GM12874 (cell line): ENCODE measurements around the gene ITPR3.

Source experiments
- CTCF ChIP-seq: IDR thresholded peaks from 2 replicates; pipeline ENCODE4 v1.5.1; 2011; ENCODE audit warnings: low read depth, mild to moderate bottlenecking, control low read depth, low read length, moderate library complexity; ENCODE audit not compliant: insufficient read depth

The ITPR3 gene

GRCh38 chr6:33675968-33676367 lies 54.8 kb downstream of the ITPR3 start:
- TF ChIP-seq CTCF: no peak

GRCh38 chr6:33676416-33677142 lies 55.5 kb downstream of the ITPR3 start:
- TF ChIP-seq CTCF: no peak

- TF ChIP-seq CTCF: no peak
These were observed 56.1 kb downstream of the ITPR3 start for GRCh38 chr6:33677143-33677660.

- no peak for TF ChIP-seq CTCF
These were observed 56.6 kb downstream of the ITPR3 start for GRCh38 chr6:33677689-33678088.

GRCh38 chr6:33678233-33678931 lies 57.3 kb downstream of the ITPR3 start:
- TF ChIP-seq CTCF: no peak

- no peak for TF ChIP-seq CTCF
These were observed 57.9 kb downstream of the ITPR3 start for GRCh38 chr6:33678932-33679490.

GRCh38 chr6:33679761-33680160 lies 58.6 kb downstream of the ITPR3 start:
- no peak for TF ChIP-seq CTCF
